Measurements from ENCODE around the gene RBM15B.
A peak's percentile ranks its signal among the peaks of the same experiment; 100 is the strongest.

RBM15B gene

GRCh38 chr3:51392355-51393133 lies 1.5 kb downstream of the RBM15B start:
- H3K4me3 ChIP-seq (replicated peaks in 1 of 2; ENCODE audit: low read depth in 2 of 2, low read length in 2 of 2): peak overlapping the region; percentile 64 to 66
- no peak for TF ChIP-seq CTCF (IDR thresholded peaks at IDR 0.05; ENCODE audit: low read depth, low read length)
- no peak for DNase-seq (ENCODE audit: low read depth in 2 of 2)

- no peak for DNase-seq (ENCODE audit: low read depth in 2 of 2)
- peak overlapping the region in 1 of 2 donors; percentile 3 for H3K4me3 ChIP-seq (replicated peaks in 1 of 2; ENCODE audit: low read depth in 2 of 2, low read length in 2 of 2)
- TF ChIP-seq CTCF (IDR thresholded peaks at IDR 0.05; ENCODE audit: low read depth, low read length): no peak
Measured at GRCh38 chr3:51393134-51393495, 2.0 kb downstream of the RBM15B start.

GRCh38 chr3:51393564-51393963 lies 2.5 kb downstream of the RBM15B start:
- H3K4me3 ChIP-seq (replicated peaks in 1 of 2; ENCODE audit: low read depth in 2 of 2, low read length in 2 of 2): no peak overlapping the region
- no peak for TF ChIP-seq CTCF (IDR thresholded peaks at IDR 0.05; ENCODE audit: low read depth, low read length)
- DNase-seq (ENCODE audit: low read depth in 2 of 2): no peak

- no peak overlapping the region for H3K4me3 ChIP-seq (replicated peaks in 1 of 2; ENCODE audit: low read depth in 2 of 2, low read length in 2 of 2)
- DNase-seq (ENCODE audit: low read depth in 2 of 2): no peak
- no peak for TF ChIP-seq CTCF (IDR thresholded peaks at IDR 0.05; ENCODE audit: low read depth, low read length)
Measured at GRCh38 chr3:51394541-51394940, 3.5 kb downstream of the RBM15B start.

GRCh38 chr3:51395493-51396213 lies 4.6 kb downstream of the RBM15B start:
- H3K4me3 ChIP-seq (replicated peaks in 1 of 2; ENCODE audit: low read depth in 2 of 2, low read length in 2 of 2): no peak overlapping the region
- no peak for DNase-seq (ENCODE audit: low read depth in 2 of 2)
- TF ChIP-seq CTCF (IDR thresholded peaks at IDR 0.05; ENCODE audit: low read depth, low read length): no peak

- TF ChIP-seq CTCF (IDR thresholded peaks at IDR 0.05; ENCODE audit: low read depth, low read length): no peak
- no peak overlapping the region for H3K4me3 ChIP-seq (replicated peaks in 1 of 2; ENCODE audit: low read depth in 2 of 2, low read length in 2 of 2)
- no peak for DNase-seq (ENCODE audit: low read depth in 2 of 2)
Measured at GRCh38 chr3:51396401-51396800, 5.3 kb downstream of the RBM15B start.
